BJ (cell line): ENCODE results near the gene MATN1. TPM values are rescaled to one million over a fixed set of nuclear protein-coding genes. Genes with fewer than 3 reads are reported as not detected.

Experiments
- CTCF ChIA-PET: fragments of 350-600 bp; formaldehyde crosslinking; extraction: SDS; loops from one replicate; lab custom pipeline; 2021; ENCODE audit warnings: antibody characterized with exemption, inconsistent platforms; lab: Yijun Ruan, JAX
- POLR2A ChIA-PET: fragments of 300-600 bp; sonication (Branson Sonifier 250); formaldehyde crosslinking; extraction: SDS; loops from one replicate; lab custom pipeline; 2021; ENCODE audit warnings: antibody characterized with exemption; lab: Charles Lee
- DNase-seq: peaks from one replicate; pipeline ENCODE4 v3.0.0-alpha.2; 2011; ENCODE audit warnings: low read depth
- H3K27me3 ChIP-seq: 2 replicates; pipeline ENCODE4 v1.6.0; 2011; ENCODE audit warnings: low read length; ENCODE audit not compliant: control insufficient read depth, insufficient read depth
- H3K36me3 ChIP-seq: 2 replicates; pipeline ENCODE4 v1.5.1; 2011; ENCODE audit warnings: low read length; ENCODE audit not compliant: control insufficient read depth, insufficient read depth
- H3K4me3 ChIP-seq: 2 replicates; pipeline ENCODE4 v1.5.1; 2011; ENCODE audit warnings: low read depth, mild to moderate bottlenecking, control low read depth, low read length
- polyA plus RNA-seq: library from polyadenylated mRNA; depleted of rRNA; stranded (reverse); fragments of >200 nt; gene quantifications from 2 replicates; pipeline ENCODE4 v1.2.3, GENCODE V29; 2011
- TF ChIP-seq, protein P1 (sequence below): IDR thresholded peaks from 2 replicates; pipeline ENCODE4 v1.5.1; 2011; ENCODE audit warnings: low read depth, mild to moderate bottlenecking, control low read depth, inconsistent platforms, low read length, moderate library complexity; ENCODE audit not compliant: insufficient read depth

Gene MATN1
- polyA plus RNA-seq, 1 experiment, result 0.13 TPM

DNA sequence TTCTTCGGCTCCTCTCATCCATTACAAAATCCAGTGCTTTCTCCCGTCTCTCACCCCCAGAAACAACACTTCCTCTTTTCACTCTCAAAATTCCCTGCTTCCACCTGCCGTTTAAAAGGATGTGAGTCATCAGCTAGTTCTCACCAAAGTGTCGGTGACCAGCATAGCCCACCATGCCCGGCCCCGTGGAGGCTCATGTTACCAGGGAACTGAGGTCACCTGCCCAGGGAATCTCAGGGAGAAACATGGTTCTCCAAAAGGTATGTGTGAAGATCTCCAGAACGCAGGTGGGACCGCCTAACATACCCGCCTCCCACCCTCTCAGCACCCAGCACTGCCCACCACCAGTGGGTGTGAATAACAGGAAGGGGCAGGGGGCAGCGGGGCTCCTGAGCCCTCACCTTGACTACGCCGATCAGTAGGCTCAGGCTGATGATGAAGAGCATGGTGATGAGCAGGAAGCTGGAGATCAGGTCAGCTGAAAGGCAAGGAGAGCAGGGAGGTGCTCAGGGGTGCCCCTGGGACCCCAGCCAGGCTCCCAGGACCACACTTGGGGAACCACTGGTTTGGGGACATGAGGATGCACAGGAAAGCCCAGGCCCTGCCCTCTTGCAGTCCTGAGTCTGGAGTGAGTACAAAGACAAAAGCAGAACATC is 18.0 kb upstream of the MATN1 start:
- ChIA-PET POLR2A (no interaction called here), CTCF (interaction anchor here (0.9 to 4.0 kb wide), 2 partner anchors 22 to 39 kb away, joined by 4 to 17 read pairs; no protein-coding TSS in a partner anchor)
- DNase-seq, result no peak
- TF ChIP-seq, protein P1, sequence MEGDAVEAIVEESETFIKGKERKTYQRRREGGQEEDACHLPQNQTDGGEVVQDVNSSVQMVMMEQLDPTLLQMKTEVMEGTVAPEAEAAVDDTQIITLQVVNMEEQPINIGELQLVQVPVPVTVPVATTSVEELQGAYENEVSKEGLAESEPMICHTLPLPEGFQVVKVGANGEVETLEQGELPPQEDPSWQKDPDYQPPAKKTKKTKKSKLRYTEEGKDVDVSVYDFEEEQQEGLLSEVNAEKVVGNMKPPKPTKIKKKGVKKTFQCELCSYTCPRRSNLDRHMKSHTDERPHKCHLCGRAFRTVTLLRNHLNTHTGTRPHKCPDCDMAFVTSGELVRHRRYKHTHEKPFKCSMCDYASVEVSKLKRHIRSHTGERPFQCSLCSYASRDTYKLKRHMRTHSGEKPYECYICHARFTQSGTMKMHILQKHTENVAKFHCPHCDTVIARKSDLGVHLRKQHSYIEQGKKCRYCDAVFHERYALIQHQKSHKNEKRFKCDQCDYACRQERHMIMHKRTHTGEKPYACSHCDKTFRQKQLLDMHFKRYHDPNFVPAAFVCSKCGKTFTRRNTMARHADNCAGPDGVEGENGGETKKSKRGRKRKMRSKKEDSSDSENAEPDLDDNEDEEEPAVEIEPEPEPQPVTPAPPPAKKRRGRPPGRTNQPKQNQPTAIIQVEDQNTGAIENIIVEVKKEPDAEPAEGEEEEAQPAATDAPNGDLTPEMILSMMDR, result no peak
- Histone ChIP-seq H3K36me3 (no peaks in the 10 kb centered on the region), H3K4me3 (no peak overlapping the region), H3K27me3 (peaks cover 5% of the 10 kb centered on the region)

DNA sequence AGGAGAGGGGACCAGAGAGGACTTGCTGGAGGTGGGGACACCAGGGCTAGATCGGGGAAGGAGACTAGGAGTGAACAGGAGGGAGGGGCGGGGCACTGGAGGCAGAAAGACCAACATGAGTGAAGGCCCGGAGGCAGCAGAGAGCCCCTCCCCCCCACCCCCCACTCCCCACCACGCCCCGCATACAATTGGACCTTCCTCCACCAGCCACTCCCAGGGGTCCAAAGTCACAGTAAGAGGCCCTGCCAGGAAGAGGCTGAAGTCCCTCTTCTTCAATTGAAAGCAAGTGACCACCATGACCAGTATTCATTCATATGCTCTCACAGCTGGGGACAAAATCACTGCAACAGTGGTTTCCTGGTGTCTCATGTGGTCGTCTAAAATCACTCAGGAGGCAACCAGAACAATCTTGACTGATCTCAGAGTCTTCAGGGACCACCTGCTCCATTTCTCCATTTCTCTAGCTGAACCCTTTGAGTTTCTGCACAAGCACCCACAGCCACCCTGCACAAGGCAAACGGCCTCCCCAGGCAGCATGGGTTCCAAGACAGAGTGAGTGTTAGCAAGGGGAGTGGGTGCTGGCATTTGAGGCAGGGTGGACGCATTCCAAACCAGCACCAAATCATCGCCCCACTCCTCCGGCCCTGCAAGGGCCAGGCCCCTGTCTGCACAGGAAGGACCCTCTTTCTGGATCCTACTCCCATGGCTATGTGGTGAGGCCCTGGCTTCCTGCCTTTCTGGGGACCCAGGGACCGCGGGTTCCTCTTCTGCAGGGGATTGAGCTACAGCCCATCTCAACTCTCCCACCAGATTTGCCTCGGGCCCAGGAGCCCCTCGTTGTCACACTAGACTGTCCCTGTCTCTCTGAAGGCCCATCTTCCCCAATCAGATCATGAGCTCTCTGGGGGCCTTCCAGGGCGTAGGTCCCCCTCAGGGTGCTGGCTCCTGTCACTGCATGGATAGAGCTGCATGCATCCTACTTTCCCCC is 17.2 kb upstream of the MATN1 start:
- TF ChIP-seq, protein P1, result no peak
- H3K27me3 ChIP-seq, result peaks cover 8% of the 10 kb centered on the region
- no peak for DNase-seq
- H3K4me3 ChIP-seq, result no peak overlapping the region
- POLR2A ChIA-PET, result no interaction called here
- CTCF ChIA-PET, result interaction anchor here (0.9 to 4.0 kb wide), 2 partner anchors 21 to 39 kb away, joined by 4 to 17 read pairs; no protein-coding TSS in a partner anchor
- H3K36me3 ChIP-seq, result no peaks in the 10 kb centered on the region

DNA sequence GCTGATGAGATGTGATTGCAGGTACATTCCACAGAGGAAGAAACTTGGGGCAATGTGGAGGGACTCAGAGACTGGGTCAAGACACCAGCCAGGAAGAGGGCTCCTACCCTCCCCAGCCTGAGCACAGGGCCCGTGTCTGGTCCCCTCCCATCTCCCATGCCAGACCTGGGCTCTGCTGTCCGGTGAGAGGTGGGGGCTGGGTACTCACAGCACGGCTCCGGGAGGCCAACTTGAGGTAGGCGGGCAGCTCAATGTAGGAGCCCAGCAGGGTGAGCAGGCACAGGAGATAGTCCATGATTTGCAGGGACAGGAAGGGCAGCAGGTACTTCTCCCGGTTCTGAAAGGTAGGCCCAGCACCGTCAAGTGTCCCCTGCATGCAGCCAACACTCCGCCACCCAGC is 16.2 kb upstream of the MATN1 start:
- H3K27me3 ChIP-seq, result peaks cover 8% of the 10 kb centered on the region
- ChIA-PET CTCF (no interaction called here), POLR2A (no interaction called here)
- DNase-seq, result no peak
- H3K36me3 ChIP-seq, result no peaks in the 10 kb centered on the region
- TF ChIP-seq, protein P1, result no peak
- no peak overlapping the region for H3K4me3 ChIP-seq

DNA sequence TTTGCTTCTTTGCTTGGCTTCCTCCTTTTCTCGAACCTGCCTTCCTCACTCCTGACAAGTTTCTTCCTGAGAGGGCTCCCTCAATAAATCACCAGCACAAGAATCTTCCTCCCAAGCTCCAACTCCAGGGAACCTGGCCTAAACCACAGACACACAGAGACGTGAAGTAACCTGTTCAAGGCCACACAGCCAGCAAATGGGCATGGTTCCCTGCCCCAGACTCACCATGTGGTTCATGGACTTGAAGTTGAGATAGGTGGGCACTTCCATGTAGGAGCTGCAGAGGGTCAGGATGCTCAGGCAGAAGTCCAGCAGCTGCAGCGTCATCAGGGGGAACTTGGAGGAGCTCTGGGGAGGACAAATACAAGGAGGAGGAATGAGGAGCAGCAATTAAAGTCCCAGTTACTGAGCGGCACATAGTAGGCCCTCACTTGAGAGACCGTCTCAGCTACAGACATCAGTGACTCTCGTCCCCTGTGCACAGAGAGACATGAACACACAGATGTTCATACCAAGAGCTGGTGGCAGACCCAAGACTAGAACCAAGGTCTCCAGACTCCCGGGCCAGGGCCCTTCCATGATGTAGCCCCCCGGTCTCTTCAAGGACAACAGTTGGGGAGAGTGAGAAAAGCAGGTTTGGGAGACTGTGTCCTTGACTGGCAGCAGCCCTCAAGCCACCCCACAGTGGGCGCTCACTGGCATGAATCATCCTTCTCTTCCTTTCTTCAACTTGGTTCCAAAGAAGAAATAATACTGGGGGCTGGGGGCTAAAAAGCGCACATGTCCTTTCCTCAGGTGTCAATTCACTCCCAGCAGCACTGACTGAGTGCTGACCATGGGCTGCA is 15.6 kb upstream of the MATN1 start:
- no peak for DNase-seq
- TF ChIP-seq, protein P1, result no peak
- CTCF ChIA-PET, result interaction anchor here (1.4 to 1.6 kb wide), 2 partner anchors 22 to 41 kb away, joined by 3 to 5 read pairs; no protein-coding TSS in a partner anchor
- POLR2A ChIA-PET, result no interaction called here
- H3K36me3 ChIP-seq, result no peaks in the 10 kb centered on the region
- peaks cover 6% of the 10 kb centered on the region for H3K27me3 ChIP-seq
- no peak overlapping the region for H3K4me3 ChIP-seq
